ENCODE results near the gene ZNF226.
A peak's percentile ranks its signal among the peaks of the same experiment; 100 is the strongest.
"Not testable (repeated sequence)": the region's sequence is repeated elsewhere in the genome, so short reads cannot be mapped to it uniquely, and the experiment has no call there.

ZNF226 gene

GRCh38 chr19:44164673-44165512, at the start of gene ZNF226:
Gene ZNF226, plus strand, starts transcription at chr19:44165100. Its CDS starts 4,981 bp downstream, at chr19:44170081.
- TF ChIP-seq CTCF (conservative IDR thresholded peaks at IDR 0.05; ENCODE audit: low read depth, low read length): no peak
- H3K4me3 ChIP-seq (ENCODE audit: low read length): peak within 1 kb of the TSS; percentile 84
- peak; percentile 99 for DNase-seq (ENCODE audit: low read depth)

GRCh38 chr19:44121162-44121561, 43.7 kb upstream of the ZNF226 start:
- H3K4me3 ChIP-seq (ENCODE audit: low read length); DNase-seq (ENCODE audit: low read depth): not testable (repeated sequence)

DNA sequence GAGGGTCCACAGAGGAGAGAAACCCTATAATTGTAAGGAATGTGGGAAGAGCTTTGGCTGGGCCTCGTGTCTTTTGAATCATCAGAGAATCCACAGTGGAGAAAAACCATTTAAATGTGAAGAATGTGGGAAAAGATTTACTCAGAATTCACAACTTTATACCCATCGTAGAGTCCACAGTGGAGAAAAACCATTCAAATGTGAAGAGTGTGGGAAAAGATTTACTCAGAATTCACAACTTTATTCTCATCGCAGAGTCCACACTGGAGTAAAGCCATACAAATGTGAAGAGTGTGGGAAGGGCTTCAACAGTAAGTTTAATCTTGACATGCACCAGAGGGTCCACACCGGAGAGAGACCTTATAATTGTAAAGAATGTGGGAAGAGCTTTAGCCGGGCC, 32.9 kb upstream of the ZNF226 start:
- TF ChIP-seq CTCF (conservative IDR thresholded peaks at IDR 0.05; ENCODE audit: low read depth, low read length): no peak
- H3K4me3 ChIP-seq (ENCODE audit: low read length): no peak overlapping the region
- no peak for DNase-seq (ENCODE audit: low read depth)

- peak within 1 kb of the TSS; percentile 89 for H3K4me3 ChIP-seq (ENCODE audit: low read length)
- peak; percentile 38 for DNase-seq (ENCODE audit: low read depth)
- TF ChIP-seq CTCF (conservative IDR thresholded peaks at IDR 0.05; ENCODE audit: low read depth, low read length): no peak
Observed at GRCh38 chr19:44141191-44142058, 23.5 kb upstream of the ZNF226 start, which contains the start of gene ZNF234. Gene ZNF234, plus strand, starts transcription at chr19:44141554. Its CDS starts 3,079 bp downstream, at chr19:44144633.

GRCh38 chr19:44142059-44142433, 22.9 kb upstream of the ZNF226 start:
- no peak for DNase-seq (ENCODE audit: low read depth)
- TF ChIP-seq CTCF (conservative IDR thresholded peaks at IDR 0.05; ENCODE audit: low read depth, low read length): no peak

DNA sequence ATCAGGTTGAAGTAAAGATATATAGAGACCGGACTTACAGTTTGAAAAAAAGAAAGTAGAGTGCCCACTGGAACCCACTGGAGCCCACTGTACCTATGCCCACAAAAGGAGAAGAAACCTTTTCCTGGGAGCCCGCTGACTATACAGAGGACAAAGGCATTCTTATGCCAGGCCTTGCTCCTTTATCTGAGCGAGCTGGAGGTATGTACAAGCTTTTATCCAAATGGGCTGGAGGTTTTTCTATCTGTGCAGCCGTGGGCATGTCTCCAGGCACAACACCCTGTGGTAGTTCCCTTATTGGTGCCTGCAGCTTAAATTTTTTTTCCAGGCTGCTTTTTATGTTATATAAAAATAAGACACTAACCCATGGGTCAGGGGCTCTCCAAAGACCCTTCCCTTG, 15.1 kb upstream of the ZNF226 start:
- TF ChIP-seq CTCF (conservative IDR thresholded peaks at IDR 0.05; ENCODE audit: low read depth, low read length): no peak
- DNase-seq (ENCODE audit: low read depth): no peak
- no peak overlapping the region for H3K4me3 ChIP-seq (ENCODE audit: low read length)

More at GRCh38 chr19:44142059-44142433, 22.9 kb upstream of the ZNF226 start:
- peak overlapping the region; percentile 89 for H3K4me3 ChIP-seq (ENCODE audit: low read length)

- H3K4me3 ChIP-seq (ENCODE audit: low read length): no peak overlapping the region
- no peak for DNase-seq (ENCODE audit: low read depth)
- no peak for TF ChIP-seq CTCF (conservative IDR thresholded peaks at IDR 0.05; ENCODE audit: low read depth, low read length)
Observed at GRCh38 chr19:44151491-44151890, 13.4 kb upstream of the ZNF226 start.
